SH-SY5Y (cell line): ENCODE measurements around the gene CCDC116.

Experiments
- GATA2 ChIP-seq: IDR thresholded peaks from 2 replicates; pipeline ENCODE4 v1.6.1; 2011; ENCODE audit warnings: mild to moderate bottlenecking, low read depth, low read length
- GATA3 ChIP-seq: IDR thresholded peaks from 2 replicates; pipeline ENCODE4 v1.6.1; 2011; ENCODE audit warnings: low read depth, mild to moderate bottlenecking, low read length, moderate library complexity

GRCh38 chr22:21636629-21637218 is 4.2 kb downstream of the CCDC116 start:
- TF ChIP-seq GATA2 = no peak
- TF ChIP-seq GATA3 = no peak
